GM12872 (cell line): ENCODE results near the gene TSPO.

Experiments
- CTCF ChIP-seq: IDR thresholded peaks from 3 replicates; pipeline ENCODE4 v1.5.1; 2011; ENCODE audit warnings: low read depth, mild to moderate bottlenecking, low read length, moderate library complexity; ENCODE audit not compliant: insufficient read depth

The TSPO gene

GRCh38 chr22:43200031-43200430 lies 48.7 kb downstream of the TSPO start:
- TF ChIP-seq CTCF, result no peak

- no peak for TF ChIP-seq CTCF
These were observed 49.2 kb downstream of the TSPO start for GRCh38 chr22:43200555-43200954.

- no peak for TF ChIP-seq CTCF
These were observed 50.3 kb downstream of the TSPO start for GRCh38 chr22:43201486-43202219.

- no peak for TF ChIP-seq CTCF
These were observed 51.0 kb downstream of the TSPO start for GRCh38 chr22:43202326-43202725.

- no peak for TF ChIP-seq CTCF
These were observed 51.5 kb downstream of the TSPO start for GRCh38 chr22:43202756-43203410.

- TF ChIP-seq CTCF, result no peak
These were observed 52.2 kb downstream of the TSPO start for GRCh38 chr22:43203471-43203981.

- no peak for TF ChIP-seq CTCF
These were observed 53.9 kb downstream of the TSPO start for GRCh38 chr22:43205261-43205691.
